Measurements from ENCODE around the gene CAB39. TPM values are rescaled to one million over a fixed set of nuclear protein-coding genes. Genes with fewer than 3 reads are reported as not detected.
A peak's percentile ranks its signal among the peaks of the same experiment; 100 is the strongest.

CAB39 gene
- polyA plus RNA-seq, 1 donor (not counting 4 experiments of a cell fraction or from before 2014, with no cell fraction given), result 120 TPM

- DNase-seq (ENCODE audit: low read depth, low spot score) (no peak), FAIRE-seq (peak; percentile 70)
- Histone ChIP-seq H3K4me3 (ENCODE audit: control insufficient read depth in 2 of 3, extremely low read depth in 1 of 3, insufficient read depth in 2 of 3, low read depth in 1 of 3, low read length in 3 of 3) (no peak overlapping the region), H3K9me3 (ENCODE audit: control insufficient read depth, low read depth, low read length) (peaks cover 3% of the 10 kb centered on the region), H3K36me3 (ENCODE audit: control insufficient read depth in 2 of 2, extremely low read depth in 1 of 2, insufficient read depth in 2 of 2, low read length in 2 of 2) (peaks cover 16 to 47% of the 10 kb centered on the region in 2 experiments), H3K79me2 (ENCODE audit: control insufficient read depth, insufficient read depth, low read length) (peaks cover 59% of the 10 kb centered on the region), H4K20me1 (ENCODE audit: control insufficient read depth, extremely low read depth, insufficient read depth, low read length) (no peaks in the 10 kb centered on the region), H3K27me3 (ENCODE audit: control insufficient read depth, extremely low read depth, insufficient read depth, low read length) (no peaks in the 10 kb centered on the region), H3K4me1 (ENCODE audit: control insufficient read depth, extremely low read depth, insufficient read depth, low read length) (peaks cover 40% of the 10 kb centered on the region), H2AFZ (ENCODE audit: control insufficient read depth, low read length) (no peak overlapping the region), H3K9ac (ENCODE audit: control insufficient read depth, extremely low read depth, insufficient read depth, low read length) (peak overlapping the region; percentile 16), H3K9me1 (ENCODE audit: control insufficient read depth, extremely low read depth, insufficient read depth, low read length) (no peaks in the 10 kb centered on the region), H3K27ac (ENCODE audit: control insufficient read depth, insufficient read depth, low read length) (peak overlapping the region; percentile 97), H3K4me2 (ENCODE audit: control insufficient read depth, extremely low read depth, insufficient read depth, low read depth, low read length) (peak overlapping the region; percentile 25)
- dilution Hi-C loops (cut with MboI; ENCODE audit: extremely low pct_ligation_motif_present, low sequenced_read_pairs), result no loop called here
- no peak for TF ChIP-seq CTCF (optimal IDR thresholded peaks at IDR 0.05 in 1 of 3, IDR thresholded peaks at IDR 0.05 in 1 of 3, conservative IDR thresholded peaks at IDR 0.05 in 1 of 3; ENCODE audit: extremely low read depth in 1 of 3, insufficient read depth in 2 of 3, low read length in 3 of 3)
- no peak for TF ChIP-seq EZH2 (IDR thresholded peaks at IDR 0.05; ENCODE audit: low read length)
Measured at GRCh38 chr2:230796280-230796862, 83.7 kb downstream of the CAB39 start.

GRCh38 chr2:230797515-230798495 lies 85.2 kb downstream of the CAB39 start:
- Histone ChIP-seq H3K9me1 (ENCODE audit: control insufficient read depth, extremely low read depth, insufficient read depth, low read length) (no peaks in the 10 kb centered on the region), H3K79me2 (ENCODE audit: control insufficient read depth, insufficient read depth, low read length) (peaks cover 50% of the 10 kb centered on the region), H3K27ac (ENCODE audit: control insufficient read depth, insufficient read depth, low read length) (peak overlapping the region; percentile 10), H3K4me3 (ENCODE audit: control insufficient read depth in 2 of 3, extremely low read depth in 1 of 3, insufficient read depth in 2 of 3, low read depth in 1 of 3, low read length in 3 of 3) (no peak overlapping the region), H3K36me3 (ENCODE audit: control insufficient read depth in 2 of 2, extremely low read depth in 1 of 2, insufficient read depth in 2 of 2, low read length in 2 of 2) (peaks cover 13 to 43% of the 10 kb centered on the region in 2 experiments), H4K20me1 (ENCODE audit: control insufficient read depth, extremely low read depth, insufficient read depth, low read length) (no peaks in the 10 kb centered on the region), H3K9ac (ENCODE audit: control insufficient read depth, extremely low read depth, insufficient read depth, low read length) (no peak overlapping the region), H3K4me2 (ENCODE audit: control insufficient read depth, extremely low read depth, insufficient read depth, low read depth, low read length) (no peak overlapping the region), H3K4me1 (ENCODE audit: control insufficient read depth, extremely low read depth, insufficient read depth, low read length) (peaks cover 40% of the 10 kb centered on the region), H3K27me3 (ENCODE audit: control insufficient read depth, extremely low read depth, insufficient read depth, low read length) (no peaks in the 10 kb centered on the region), H3K9me3 (ENCODE audit: control insufficient read depth, low read depth, low read length) (no peaks in the 10 kb centered on the region), H2AFZ (ENCODE audit: control insufficient read depth, low read length) (no peak overlapping the region)
- no peak for FAIRE-seq
- dilution Hi-C loops (cut with MboI; ENCODE audit: extremely low pct_ligation_motif_present, low sequenced_read_pairs), result no loop called here
- TF ChIP-seq EZH2 (IDR thresholded peaks at IDR 0.05; ENCODE audit: low read length) (no peak), CTCF (optimal IDR thresholded peaks at IDR 0.05 in 1 of 3, IDR thresholded peaks at IDR 0.05 in 1 of 3, conservative IDR thresholded peaks at IDR 0.05 in 1 of 3; ENCODE audit: extremely low read depth in 1 of 3, insufficient read depth in 2 of 3, low read length in 3 of 3) (no peak)
- no peak for DNase-seq (ENCODE audit: low read depth, low spot score)

Measured in keratinocyte (primary cell).